Ammon's horn (tissue), 1 donor: ENCODE results near the gene CHRND.

Experiments
- DNase-seq: peaks from one replicate; pipeline ENCODE4 v3.0.0-alpha.2; 2016; ENCODE audit warnings: low spot score

CHRND gene

DNA sequence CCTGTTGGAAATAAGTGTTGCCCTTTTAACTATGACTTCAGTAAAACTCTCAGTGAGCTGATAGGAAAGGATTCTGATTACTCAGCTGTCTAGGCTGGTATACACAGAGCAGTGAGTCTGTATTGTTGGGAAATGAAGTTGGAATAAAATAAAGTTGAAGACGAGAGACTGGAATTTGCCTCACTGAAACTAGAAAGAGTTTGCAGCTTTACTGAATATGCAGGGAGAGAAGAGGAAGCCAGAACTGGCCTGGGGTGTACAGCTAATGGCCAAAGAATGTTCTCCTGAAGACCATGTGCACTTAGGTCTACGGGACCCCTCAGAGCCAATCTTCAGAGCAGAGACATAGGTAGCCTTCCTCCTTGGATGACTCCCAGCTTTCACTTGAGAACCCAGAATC is 51.0 kb downstream of the CHRND start:
- no peak for DNase-seq

GRCh38 chr2:232577841-232578240 is 51.9 kb downstream of the CHRND start:
- no peak for DNase-seq

GRCh38 chr2:232578626-232579025 is 52.7 kb downstream of the CHRND start:
- DNase-seq = no peak

DNA sequence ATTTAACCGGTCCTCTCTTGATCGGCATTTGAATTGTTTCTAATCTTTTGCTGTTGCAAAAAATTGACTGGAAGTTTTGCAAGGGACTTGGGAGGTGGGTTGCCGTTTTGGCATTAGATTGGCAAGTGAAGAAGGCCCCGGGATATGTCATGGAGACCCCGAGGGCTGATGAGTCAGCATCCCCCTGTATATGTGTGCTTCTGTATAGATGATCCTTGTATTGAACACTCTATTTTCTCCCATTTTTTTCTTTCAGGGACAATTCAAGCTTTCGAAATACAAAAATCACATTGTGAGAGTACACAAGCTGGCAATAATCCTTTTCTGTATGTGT is 54.7 kb downstream of the CHRND start:
- DNase-seq = no peak

DNA sequence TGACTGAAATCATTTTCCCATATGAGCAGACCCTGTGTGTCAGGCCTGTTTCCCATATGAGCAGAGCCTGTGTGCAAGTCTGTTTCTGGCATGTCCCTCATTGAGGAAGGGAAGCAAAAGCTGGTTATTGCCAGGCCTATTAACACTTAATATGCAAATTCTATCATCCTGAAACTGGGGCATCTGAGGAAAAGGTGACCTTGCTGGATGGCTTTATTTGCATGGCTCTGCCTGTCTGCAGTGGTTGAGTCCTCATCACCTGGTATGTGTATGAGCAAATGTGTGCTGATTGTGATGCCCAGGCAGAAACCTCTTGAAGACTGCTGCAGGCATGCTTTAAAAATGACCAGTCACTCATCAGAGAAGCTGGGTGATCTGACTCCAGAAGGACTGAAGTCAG is 55.8 kb downstream of the CHRND start:
- DNase-seq = no peak

- no peak for DNase-seq
Observed at GRCh38 chr2:232584238-232584637, 58.3 kb downstream of the CHRND start.
